Measurements from ENCODE around the gene S100A13. TPM values are rescaled to one million over a fixed set of nuclear protein-coding genes. Genes with fewer than 3 reads are reported as not detected.

S100A13 gene
- polyA plus RNA-seq, 3 donors from 2014 or later: 1.5 to 9.7 (median 3.7) TPM

DNA sequence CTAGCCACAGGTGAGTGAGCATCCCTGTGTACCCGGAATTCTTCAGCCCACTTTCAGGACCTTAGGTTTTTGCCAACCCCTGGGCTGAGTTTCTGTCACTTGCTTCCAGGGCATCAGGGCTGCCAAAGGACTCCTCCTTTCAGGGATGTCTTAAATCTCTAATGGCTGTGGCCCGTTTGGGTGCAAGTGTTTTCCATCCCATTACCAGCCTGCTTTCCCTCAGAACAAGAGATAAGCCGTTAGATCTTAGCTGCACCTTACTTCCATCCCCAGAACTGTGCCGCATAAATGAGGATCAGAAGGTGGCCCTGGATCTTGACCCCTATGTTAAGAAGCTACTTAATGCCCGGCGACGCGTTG, 31.9 kb upstream of the S100A13 start:
- DNase-seq: peak in 1 of 3 donors; percentile 16
- Mint-ChIP-seq H3K36me3 (peaks cover 9 to 19% (median 15%) of the 10 kb centered on the region in 3 donors), H3K4me1 (peaks cover 16 to 29% of the 10 kb centered on the region in 2 donors)

DNA sequence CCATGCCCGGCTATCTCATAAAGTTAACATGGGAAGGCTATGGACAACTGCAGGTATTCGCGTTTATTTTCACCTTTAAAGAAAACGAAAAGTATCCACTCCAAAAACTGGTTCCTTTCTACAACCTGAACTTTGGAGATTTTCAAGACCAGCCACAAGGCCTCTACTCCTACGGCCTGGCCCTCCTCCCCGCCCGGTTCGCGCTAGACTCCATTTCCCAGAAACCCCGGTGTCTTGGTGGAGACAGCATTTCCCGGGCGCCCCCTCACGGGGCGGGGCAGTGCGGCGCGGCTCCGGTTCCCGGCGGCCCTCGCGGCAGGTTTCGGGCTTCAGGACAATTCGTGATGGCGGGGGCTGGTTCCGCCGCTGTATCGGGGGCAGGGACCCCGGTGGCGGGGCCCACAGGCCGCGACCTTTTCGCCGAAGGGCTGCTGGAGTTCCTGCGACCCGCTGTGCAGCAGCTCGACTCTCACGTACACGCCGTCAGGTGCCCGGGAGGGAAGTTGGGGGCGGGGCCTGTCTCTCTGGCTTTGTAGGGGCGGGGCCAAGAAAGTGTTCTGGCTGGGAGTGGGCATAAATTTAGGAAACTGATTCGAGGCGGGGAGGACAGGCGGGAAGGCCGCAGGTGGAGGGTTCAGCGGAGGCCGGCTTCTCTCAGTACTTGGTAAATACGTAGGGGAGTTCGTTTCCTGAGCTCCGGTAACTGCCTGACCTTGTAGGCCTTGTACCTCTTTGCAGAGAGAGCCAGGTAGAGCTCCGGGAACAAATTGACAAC, 31.3 kb upstream of the S100A13 start, which contains the start of gene SNAPIN:
Gene SNAPIN (plus strand): TSS at position 304 of the 775 bp plus-strand sequence. CDS start 41 bp downstream, at position 345.
- peak within 1 kb of the TSS; percentile 92 to 97 (median 95) for H3K4me3 Mint-ChIP-seq
- H3K36me3 Mint-ChIP-seq: peaks cover 11 to 14% (median 12%) of the 10 kb centered on the region in 3 donors
- H3K27ac Mint-ChIP-seq: peak within 1 kb of the TSS; percentile 85 to 95 (median 92)
- DNase-seq: peak; percentile 86 to 88 (median 87)
- peaks cover 0 to 6% (median 0%) of the 10 kb centered on the region in 3 donors for H3K27me3 Mint-ChIP-seq (ENCODE audit: low read depth in 3 of 3)
- peaks cover 16 to 29% of the 10 kb centered on the region in 2 donors for H3K4me1 Mint-ChIP-seq
- H3K9me3 Mint-ChIP-seq: no peaks in the 10 kb centered on the region

More for the DNA sequence above, 31.9 kb upstream of the S100A13 start:
- Mint-ChIP-seq H3K4me3 (peak overlapping the region; percentile 92 to 97 (median 95)), H3K27me3 (ENCODE audit: low read depth in 3 of 3) (peaks cover 0 to 6% (median 0%) of the 10 kb centered on the region in 3 donors), H3K27ac (peak overlapping the region; percentile 85 to 95 (median 92)), H3K9me3 (no peaks in the 10 kb centered on the region)

DNA sequence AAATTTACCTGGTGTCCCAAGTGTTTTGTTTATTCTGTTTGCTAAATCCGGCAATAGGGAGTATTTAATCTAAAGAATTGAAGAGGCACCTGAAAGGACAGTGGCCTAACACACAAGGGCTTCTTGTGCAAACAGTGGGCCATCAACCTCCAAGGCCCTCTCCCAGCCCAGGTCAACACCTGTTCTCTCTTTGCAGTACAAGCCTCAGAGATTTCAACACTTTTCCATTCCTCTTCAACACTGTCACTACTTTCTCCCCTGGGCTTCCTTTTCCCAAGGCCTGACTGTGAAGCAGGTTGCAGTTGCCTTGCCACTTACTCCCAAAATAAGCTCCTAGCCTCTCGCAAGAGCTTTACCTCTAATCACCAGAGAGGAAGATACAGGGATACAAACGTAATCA, 28.0 kb upstream of the S100A13 start:
- Mint-ChIP-seq H3K36me3 (peaks cover 0 to 3% (median 0%) of the 10 kb centered on the region in 3 donors), H3K9me3 (no peaks in the 10 kb centered on the region), H3K4me3 (no peak overlapping the region), H3K27ac (no peak overlapping the region), H3K27me3 (ENCODE audit: low read depth in 3 of 3) (peaks cover 0 to 6% (median 0%) of the 10 kb centered on the region in 3 donors), H3K4me1 (peaks cover 16 to 19% of the 10 kb centered on the region in 2 donors)
- DNase-seq: no peak

DNA sequence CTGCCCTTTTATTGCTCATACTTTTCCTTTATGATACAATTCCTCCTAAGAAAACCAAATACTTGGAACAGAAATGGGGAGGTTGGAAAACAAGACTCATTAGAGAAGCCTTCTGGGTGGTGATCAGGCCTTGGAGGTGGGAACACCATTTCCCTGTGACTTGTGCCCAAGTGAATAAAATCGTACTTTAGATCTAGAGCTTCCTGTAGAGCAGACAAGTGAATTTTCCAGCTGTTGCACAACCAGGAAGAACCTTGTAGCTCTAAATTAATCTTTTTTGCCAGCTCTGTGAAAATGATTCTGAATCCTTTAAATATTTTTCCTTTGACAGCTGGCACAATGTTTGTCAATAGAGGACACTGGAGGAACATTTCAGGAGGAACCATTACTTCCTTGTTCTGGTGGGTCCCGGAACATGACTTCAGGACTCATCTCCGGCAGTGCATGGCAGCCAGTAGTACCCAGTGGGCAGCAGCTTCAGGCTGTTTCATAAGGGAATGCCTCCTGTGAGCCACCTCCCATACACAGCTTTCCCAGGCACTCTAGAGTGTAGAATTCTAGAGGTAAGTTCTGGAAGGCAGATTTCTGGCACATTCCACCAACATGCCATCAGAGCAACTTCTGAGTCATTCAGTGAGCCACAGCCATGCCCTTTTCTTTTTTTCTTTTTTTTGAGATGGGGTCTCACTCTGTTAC, 25.6 kb upstream of the S100A13 start:
- no peak for DNase-seq
- Mint-ChIP-seq H3K4me1 (peaks cover 4 to 11% of the 10 kb centered on the region in 2 donors), H3K36me3 (peaks cover 0 to 3% (median 0%) of the 10 kb centered on the region in 3 donors), H3K27me3 (ENCODE audit: low read depth in 3 of 3) (peaks cover 0 to 6% (median 2%) of the 10 kb centered on the region in 3 donors), H3K27ac (no peak overlapping the region), H3K4me3 (no peak overlapping the region), H3K9me3 (no peaks in the 10 kb centered on the region)

DNA sequence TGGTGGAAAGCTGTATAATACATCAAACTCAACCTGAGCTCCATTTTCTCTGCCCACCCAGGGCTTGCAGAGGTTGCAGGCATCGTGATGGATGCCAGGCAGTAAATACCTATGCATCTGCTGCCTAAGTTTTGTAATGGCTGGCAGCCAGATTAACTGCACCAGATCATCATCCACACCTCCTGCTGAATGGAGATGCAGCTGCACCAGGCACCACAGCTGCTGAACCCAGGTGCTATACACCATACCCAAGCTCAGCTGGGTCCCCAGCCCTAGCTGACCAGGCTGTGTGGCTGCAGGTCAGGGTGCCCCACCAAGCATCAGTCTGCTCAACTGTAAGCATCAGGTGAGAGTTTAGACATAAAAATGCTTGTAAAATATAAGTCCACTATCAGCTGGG, 24.5 kb upstream of the S100A13 start:
- Mint-ChIP-seq H3K4me1 (peaks cover 12 to 23% of the 10 kb centered on the region in 2 donors), H3K27me3 (ENCODE audit: low read depth in 3 of 3) (peaks cover 1 to 6% (median 2%) of the 10 kb centered on the region in 3 donors), H3K9me3 (no peaks in the 10 kb centered on the region), H3K36me3 (peaks cover 0 to 8% (median under 1%) of the 10 kb centered on the region in 3 donors), H3K4me3 (no peak overlapping the region), H3K27ac (no peak overlapping the region)
- no peak for DNase-seq

DNA sequence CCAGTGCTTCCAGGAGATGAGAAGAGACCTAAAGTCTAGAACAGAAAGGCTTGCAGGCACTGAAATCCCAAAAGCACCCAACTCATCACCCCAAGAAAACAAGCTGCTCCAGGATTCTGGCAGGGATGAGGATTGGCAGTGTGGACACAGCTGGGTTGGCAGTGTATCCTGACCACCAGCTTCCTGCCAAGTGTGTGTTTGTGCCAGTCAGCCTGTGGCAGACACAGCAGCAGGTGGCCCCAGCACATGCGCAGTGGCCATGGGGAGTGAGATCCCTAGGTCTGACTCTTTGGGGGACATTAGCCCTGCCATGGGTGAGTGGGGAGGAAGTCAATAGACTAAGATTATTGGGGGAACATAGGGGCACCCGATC, 22.5 kb upstream of the S100A13 start:
- Mint-ChIP-seq H3K27me3 (ENCODE audit: low read depth in 3 of 3) (peaks cover 0 to 2% (median 1%) of the 10 kb centered on the region in 3 donors), H3K9me3 (no peaks in the 10 kb centered on the region), H3K27ac (peak overlapping the region in 4 of 6 donors; percentile 66 to 75 (median 70)), H3K4me1 (peaks cover 27 to 42% of the 10 kb centered on the region in 2 donors), H3K4me3 (no peak overlapping the region), H3K36me3 (peaks cover 8 to 13% (median 10%) of the 10 kb centered on the region in 3 donors)
- no peak for DNase-seq

DNA sequence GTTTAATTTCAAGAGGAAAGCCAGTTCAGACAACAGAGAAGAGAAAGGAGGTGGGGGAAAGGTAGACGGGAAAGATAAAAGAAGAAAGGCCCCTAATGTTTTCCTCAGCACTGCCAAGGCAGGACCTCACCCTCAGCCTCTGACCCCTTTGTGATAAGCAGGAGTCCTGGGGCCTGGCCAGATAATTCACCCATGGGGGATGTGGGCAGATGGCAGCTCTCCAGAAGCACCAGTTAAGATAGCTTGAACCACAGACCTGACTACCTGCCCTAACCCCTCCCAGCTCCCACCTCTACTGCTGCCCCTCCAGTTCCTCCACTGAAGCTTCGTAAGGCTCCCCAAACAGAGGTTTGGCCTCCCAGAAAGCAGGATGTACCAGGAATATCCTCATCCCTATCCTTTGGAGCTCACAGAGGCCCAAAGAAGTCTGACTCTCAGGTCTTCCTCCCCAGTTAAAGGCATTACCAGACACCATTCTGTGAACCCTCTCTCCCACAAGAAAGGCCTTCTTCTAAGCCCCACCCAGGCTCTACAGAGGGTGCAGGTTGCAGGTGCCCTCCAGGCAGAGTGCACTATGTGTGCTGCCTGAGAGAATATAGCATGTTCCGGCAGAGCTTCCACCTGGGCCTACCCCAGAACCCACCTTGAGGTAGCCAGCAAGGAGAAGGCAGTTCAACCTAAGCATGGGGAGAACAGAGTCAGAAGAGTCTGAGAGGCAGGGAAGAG, 22.0 kb upstream of the S100A13 start:
- peaks cover 10 to 18% (median 15%) of the 10 kb centered on the region in 3 donors for H3K36me3 Mint-ChIP-seq
- DNase-seq: no peak
- peaks cover 31 to 47% of the 10 kb centered on the region in 2 donors for H3K4me1 Mint-ChIP-seq
- peak overlapping the region in 5 of 6 donors; percentile 16 to 75 (median 68) for H3K27ac Mint-ChIP-seq
- no peak overlapping the region for H3K4me3 Mint-ChIP-seq
- peaks cover 0 to 2% (median 1%) of the 10 kb centered on the region in 3 donors for H3K27me3 Mint-ChIP-seq (ENCODE audit: low read depth in 3 of 3)
- no peaks in the 10 kb centered on the region for H3K9me3 Mint-ChIP-seq

DNA sequence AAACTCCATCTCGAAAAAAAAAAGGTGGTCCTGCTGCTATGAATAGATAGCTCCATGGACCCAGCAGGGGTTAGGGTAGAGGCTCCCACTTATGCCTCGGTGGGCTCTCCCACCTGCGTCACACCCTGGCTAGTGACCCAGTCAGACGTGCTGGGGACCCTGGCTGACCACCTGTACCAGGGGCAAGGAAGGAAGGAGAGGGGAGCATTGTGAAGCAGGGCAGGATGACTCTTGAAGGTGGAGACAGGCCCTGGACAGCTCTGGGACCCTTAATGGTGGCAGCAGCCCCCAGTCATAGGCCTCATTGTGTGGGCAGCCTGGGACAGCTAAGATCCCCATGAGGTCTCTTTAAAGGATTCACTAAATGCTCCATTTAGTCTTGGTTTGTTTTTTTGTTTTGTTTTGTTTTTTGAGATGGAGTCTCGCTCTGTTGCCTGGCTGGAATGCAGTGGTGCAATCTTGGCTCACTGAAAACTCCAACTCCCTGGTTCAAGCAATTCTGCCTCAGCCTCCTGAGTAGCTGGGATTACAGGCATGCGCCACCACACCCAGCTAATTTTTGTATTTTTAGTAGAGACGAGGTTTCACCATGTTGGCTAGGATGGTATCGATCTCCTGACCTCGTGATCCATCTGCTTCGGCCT, 20.8 kb upstream of the S100A13 start:
- Mint-ChIP-seq H3K9me3 (no peaks in the 10 kb centered on the region), H3K27me3 (ENCODE audit: low read depth in 3 of 3) (peaks cover 0 to 2% (median 2%) of the 10 kb centered on the region in 3 donors), H3K4me1 (peaks cover 42 to 59% of the 10 kb centered on the region in 2 donors), H3K27ac (peak overlapping the region in 5 of 6 donors; percentile 51 to 81 (median 70)), H3K36me3 (peaks cover 15 to 26% (median 23%) of the 10 kb centered on the region in 3 donors), H3K4me3 (no peak overlapping the region)
- DNase-seq: no peak

DNA sequence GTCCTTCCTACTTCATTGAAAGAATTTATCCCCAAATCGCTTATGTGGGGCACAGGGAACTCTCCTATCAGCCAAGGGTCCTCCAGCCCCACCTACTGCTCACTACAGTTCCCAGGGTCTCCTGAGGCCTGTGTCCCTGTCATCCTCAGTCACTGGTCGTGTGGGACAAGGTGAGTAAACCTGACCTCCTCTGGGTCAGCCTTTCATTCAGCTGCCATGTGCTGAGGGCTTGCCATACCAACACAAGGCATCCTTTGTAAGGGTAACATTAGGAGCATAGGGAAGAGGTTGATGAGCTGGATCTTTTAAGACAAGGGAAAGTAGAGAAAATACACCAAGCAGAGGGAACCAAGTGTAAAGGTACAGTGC, 20.0 kb upstream of the S100A13 start:
- no peak for DNase-seq
- peaks cover 15 to 30% (median 27%) of the 10 kb centered on the region in 3 donors for H3K36me3 Mint-ChIP-seq
- H3K27me3 Mint-ChIP-seq (ENCODE audit: low read depth in 3 of 3): peaks cover 0 to 4% (median 2%) of the 10 kb centered on the region in 3 donors
- peaks cover 45 to 64% of the 10 kb centered on the region in 2 donors for H3K4me1 Mint-ChIP-seq
- no peak overlapping the region for H3K4me3 Mint-ChIP-seq
- H3K27ac Mint-ChIP-seq: peak overlapping the region; percentile 58 to 89 (median 82)
- no peaks in the 10 kb centered on the region for H3K9me3 Mint-ChIP-seq

DNA sequence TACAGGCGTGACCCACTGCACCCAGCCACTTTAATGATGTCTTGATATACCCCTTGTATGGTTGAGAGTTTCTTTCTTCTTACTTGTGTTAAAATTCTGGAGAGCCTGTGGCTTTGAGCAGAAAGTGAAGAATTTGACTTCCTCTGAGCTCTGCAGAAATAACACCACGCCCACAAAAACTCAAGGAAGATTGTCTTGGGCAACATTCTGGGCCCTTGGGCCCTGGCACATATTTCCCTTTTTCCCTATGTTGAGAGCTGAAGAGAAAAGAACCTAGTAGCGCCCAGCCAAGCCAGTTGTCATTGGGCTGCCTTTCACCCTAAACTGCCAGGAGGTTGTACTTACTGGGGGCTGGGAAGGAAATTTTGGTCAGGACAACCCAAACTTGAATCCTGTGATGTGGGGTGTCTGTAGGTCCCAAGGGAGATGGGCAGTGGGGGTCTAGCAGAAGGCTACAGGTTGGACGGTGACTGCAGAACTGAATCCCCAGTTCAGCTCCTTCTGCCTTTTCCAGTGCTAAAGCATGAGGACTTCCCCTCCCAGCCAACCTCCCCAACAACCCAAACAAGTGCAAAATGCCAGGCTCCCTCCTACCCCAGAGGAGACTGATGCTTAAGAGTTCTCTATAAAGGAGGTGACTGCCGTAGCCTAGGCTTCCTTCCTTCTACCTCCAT, 19.5 kb upstream of the S100A13 start:
- no peak for DNase-seq
- H3K36me3 Mint-ChIP-seq: peaks cover 15 to 34% (median 27%) of the 10 kb centered on the region in 3 donors
- H3K4me1 Mint-ChIP-seq: peaks cover 46 to 70% of the 10 kb centered on the region in 2 donors
- H3K9me3 Mint-ChIP-seq: no peaks in the 10 kb centered on the region
- H3K4me3 Mint-ChIP-seq: peak overlapping the region in 3 of 5 donors; percentile 31 to 59 (median 50)
- peak overlapping the region; percentile 58 to 89 (median 82) for H3K27ac Mint-ChIP-seq
- peaks cover 0 to 4% (median 2%) of the 10 kb centered on the region in 3 donors for H3K27me3 Mint-ChIP-seq (ENCODE audit: low read depth in 3 of 3)

DNA sequence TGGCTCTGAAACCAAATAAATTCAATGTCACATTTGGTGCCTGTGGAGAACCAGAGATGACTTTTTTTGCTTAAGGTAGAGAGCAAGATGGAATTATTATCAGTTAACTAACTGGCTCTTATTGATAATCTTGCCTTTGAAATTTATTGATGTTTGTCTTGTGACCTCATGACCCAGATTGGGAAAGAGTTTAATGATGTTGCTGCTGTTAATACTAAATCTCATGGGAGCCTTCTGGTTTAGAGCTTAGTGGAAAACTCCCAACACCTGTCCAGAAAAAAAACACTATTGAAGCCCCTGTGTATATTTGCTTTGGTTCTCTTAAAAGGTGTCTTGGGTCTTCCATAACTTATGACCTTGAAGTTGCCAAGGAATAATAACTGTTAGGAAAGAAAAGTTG, 16.5 kb upstream of the S100A13 start:
- Mint-ChIP-seq H3K4me1 (peaks cover 49 to 73% of the 10 kb centered on the region in 2 donors), H3K9me3 (no peaks in the 10 kb centered on the region), H3K36me3 (peaks cover 15 to 40% (median 33%) of the 10 kb centered on the region in 3 donors), H3K27ac (peak overlapping the region in 5 of 6 donors; percentile 19 to 66 (median 59)), H3K27me3 (ENCODE audit: low read depth in 3 of 3) (peaks cover 0 to 7% (median 2%) of the 10 kb centered on the region in 3 donors), H3K4me3 (no peak overlapping the region)
- DNase-seq: no peak

DNA sequence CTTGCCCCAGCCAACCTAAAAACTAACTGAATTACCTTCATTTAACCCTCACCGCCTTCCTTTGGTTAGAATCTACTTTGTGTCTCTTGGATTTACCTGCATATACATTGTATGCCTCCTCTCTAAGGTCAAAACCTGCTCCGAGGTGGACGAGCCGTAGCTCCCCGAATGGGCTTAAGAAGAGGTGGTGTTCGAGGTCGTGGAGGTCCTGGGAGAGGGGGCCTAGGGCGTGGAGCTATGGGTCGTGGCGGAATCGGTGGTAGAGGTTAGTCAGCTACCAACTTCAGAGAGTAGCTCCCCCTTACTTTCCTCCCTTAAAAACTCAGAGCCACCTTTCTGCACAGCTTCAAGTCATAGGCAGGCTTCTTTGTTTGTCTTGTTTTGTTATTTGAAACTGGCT, 15.8 kb upstream of the S100A13 start:
- Mint-ChIP-seq H3K36me3 (peaks cover 15 to 40% (median 33%) of the 10 kb centered on the region in 3 donors), H3K4me3 (no peak overlapping the region), H3K4me1 (peaks cover 49 to 72% of the 10 kb centered on the region in 2 donors), H3K9me3 (no peaks in the 10 kb centered on the region), H3K27me3 (ENCODE audit: low read depth in 3 of 3) (peaks cover 0 to 7% (median 0%) of the 10 kb centered on the region in 3 donors), H3K27ac (peak overlapping the region in 2 of 6 donors; percentile 26 to 63)
- DNase-seq: no peak
